ENCODE measurements around the gene U2AF2.

The U2AF2 gene

DNA sequence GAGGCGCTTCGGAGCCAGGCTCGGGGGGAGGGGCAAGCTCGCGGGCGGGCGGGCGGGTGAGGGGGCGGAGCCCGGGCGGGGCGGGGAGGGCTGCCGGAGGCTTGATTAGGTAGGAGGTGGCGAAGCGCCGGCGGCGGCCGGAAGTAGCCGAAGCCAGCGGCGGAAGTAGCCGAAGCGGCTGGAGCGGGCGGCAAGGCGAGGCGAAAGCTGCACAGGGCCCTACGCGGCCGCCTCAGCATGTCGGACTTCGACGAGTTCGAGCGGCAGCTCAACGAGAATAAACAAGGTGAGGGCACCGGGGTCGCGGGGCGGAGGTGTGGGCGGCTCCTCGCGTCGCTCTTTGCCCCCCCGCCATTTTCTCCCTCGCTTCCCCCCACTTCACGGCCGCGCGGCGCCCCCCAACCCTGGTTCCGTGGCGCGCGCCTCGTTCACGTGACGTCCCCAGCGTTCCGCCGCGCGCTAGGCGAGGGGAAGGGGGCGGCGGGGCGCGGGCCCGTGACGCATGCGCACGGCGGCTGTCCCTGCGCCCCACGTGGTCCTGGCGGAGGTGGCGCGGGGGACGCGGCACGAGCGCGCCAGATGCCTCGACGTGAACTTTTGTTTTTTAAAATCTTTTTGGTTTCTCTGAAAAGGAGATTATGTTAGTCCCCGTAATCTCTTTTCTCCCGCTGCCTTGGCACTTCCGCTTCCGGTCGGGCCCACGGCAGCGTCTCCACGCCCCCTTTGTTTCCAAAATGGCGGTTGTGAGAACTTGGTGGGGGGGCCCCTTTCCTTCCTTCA, at the start of gene U2AF2:
TSS of gene U2AF2 (plus strand) at position 168 of the 780 bp plus-strand sequence. CDS start at position 238, 70 bp downstream.
- no peaks in the 10 kb centered on the region for H3K27me3 Mint-ChIP-seq (ENCODE audit: low read depth, poor library complexity)
- peaks cover 38% of the 10 kb centered on the region for H3K4me1 Mint-ChIP-seq
- TF ChIP-seq, protein P1, sequence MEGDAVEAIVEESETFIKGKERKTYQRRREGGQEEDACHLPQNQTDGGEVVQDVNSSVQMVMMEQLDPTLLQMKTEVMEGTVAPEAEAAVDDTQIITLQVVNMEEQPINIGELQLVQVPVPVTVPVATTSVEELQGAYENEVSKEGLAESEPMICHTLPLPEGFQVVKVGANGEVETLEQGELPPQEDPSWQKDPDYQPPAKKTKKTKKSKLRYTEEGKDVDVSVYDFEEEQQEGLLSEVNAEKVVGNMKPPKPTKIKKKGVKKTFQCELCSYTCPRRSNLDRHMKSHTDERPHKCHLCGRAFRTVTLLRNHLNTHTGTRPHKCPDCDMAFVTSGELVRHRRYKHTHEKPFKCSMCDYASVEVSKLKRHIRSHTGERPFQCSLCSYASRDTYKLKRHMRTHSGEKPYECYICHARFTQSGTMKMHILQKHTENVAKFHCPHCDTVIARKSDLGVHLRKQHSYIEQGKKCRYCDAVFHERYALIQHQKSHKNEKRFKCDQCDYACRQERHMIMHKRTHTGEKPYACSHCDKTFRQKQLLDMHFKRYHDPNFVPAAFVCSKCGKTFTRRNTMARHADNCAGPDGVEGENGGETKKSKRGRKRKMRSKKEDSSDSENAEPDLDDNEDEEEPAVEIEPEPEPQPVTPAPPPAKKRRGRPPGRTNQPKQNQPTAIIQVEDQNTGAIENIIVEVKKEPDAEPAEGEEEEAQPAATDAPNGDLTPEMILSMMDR (IDR thresholded peaks at IDR 0.05) = no peak
- H3K4me3 Mint-ChIP-seq = peak within 1 kb of the TSS; percentile 97
- peaks cover 14% of the 10 kb centered on the region for H3K36me3 Mint-ChIP-seq (ENCODE audit: low read depth)
- DNase-seq = peak; percentile 99
- H3K27ac Mint-ChIP-seq = peak within 1 kb of the TSS; percentile 100
- no peaks in the 10 kb centered on the region for H3K9me3 Mint-ChIP-seq

DNA sequence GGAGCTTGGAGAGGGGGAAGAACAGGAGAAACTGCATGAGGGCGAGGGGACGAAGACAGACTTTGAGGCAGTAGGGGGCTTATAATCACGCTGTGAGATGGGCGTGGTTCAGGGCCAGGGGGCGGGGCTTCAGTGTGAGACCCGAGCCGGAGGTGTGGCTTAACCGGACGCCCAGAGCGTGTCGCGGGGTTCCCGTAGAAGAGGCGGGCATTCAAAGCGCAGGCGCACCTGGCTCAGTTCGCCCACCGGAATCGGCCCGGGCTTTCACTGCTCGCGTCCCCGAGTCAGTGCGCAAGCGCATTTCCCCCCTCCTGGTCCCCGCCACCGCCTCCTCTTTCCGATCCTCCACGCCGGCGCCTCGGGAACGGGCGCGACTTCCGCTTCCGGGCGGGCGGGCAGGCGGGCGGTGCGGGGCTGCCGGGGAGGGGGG, 49.6 kb upstream of the U2AF2 start:
- Mint-ChIP-seq H3K27me3 (ENCODE audit: low read depth, poor library complexity) (no peaks in the 10 kb centered on the region), H3K4me1 (peaks cover 51% of the 10 kb centered on the region), H3K4me3 (peak overlapping the region; percentile 85), H3K27ac (peak overlapping the region; percentile 96), H3K36me3 (ENCODE audit: low read depth) (peaks cover 40% of the 10 kb centered on the region), H3K9me3 (peaks cover 6% of the 10 kb centered on the region)
- TF ChIP-seq, protein P1 (IDR thresholded peaks at IDR 0.05) = no peak
- DNase-seq = peak; percentile 99

DNA sequence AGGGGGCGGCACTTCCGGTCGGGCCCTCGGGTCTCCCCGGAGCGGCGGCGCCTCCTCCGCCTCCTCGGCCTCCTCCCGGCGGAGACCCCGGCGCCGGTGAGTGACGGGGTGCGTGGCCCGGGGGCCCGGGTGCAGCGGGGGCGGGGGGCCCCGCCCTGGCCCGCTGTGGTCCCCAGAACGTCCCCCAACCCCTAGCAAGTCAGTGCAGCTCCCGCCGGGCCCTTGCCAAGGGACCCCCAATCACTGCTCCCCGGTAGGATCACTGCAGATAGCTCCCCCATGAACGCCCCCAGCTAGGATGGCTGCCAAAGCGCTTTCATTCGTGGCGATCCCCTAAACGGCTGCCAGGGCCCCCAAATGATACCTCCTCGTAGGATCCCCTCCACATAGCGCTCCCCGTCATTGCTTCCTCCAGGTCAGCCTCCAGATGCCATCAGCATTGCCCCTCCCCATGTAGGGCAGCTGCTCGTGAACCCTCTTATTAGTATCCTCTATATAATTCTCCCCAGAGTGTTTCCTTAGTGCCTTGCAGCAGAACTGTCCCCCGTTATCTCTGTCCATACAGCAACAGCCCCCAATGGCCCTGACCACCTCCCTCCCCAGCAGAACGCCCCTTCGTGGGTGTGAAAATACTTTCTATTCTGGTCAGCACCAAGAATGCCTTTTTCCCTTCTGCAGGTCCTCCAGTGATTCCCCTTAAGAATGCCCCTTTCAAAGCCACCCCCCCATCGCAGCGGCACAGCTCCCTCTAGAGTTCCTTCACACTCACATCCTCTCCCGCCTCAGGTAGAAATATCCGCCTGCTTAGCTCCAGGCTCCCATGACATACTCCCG, 49.0 kb upstream of the U2AF2 start, which contains the start of gene ZNF865:
TSS of gene ZNF865 (plus strand) at position 11 of the 834 bp plus-strand sequence. CDS start 7,972 bp downstream, outside the sequence.
- peak; percentile 79 for DNase-seq
- Mint-ChIP-seq H3K27me3 (ENCODE audit: low read depth, poor library complexity) (no peaks in the 10 kb centered on the region), H3K4me3 (peak within 1 kb of the TSS; percentile 95), H3K4me1 (peaks cover 54% of the 10 kb centered on the region), H3K9me3 (peaks cover 6% of the 10 kb centered on the region), H3K27ac (peak within 1 kb of the TSS; percentile 98), H3K36me3 (ENCODE audit: low read depth) (peaks cover 46% of the 10 kb centered on the region)
- TF ChIP-seq, protein P1 (IDR thresholded peaks at IDR 0.05) = peak; percentile 65

DNA sequence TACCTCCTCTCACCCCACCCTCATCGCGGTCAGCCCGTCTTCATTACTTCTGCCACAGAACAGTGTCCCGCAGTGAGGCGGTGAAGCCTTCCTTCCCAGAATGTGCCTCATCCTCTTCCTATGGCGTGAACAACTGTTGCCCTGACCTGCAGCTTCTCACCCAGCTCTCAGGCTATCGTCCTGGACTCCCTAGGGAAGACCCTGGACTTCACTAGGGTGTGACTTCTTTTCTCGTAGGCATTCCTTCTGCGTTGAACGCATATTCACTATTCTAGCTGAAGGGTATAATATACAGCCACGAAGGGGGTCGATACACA, 48.4 kb upstream of the U2AF2 start:
- peaks cover 6% of the 10 kb centered on the region for H3K9me3 Mint-ChIP-seq
- peak overlapping the region; percentile 95 for H3K4me3 Mint-ChIP-seq
- TF ChIP-seq, protein P1 (IDR thresholded peaks at IDR 0.05) = no peak
- no peak for DNase-seq
- peaks cover 49% of the 10 kb centered on the region for H3K36me3 Mint-ChIP-seq (ENCODE audit: low read depth)
- H3K27ac Mint-ChIP-seq = peak overlapping the region; percentile 98
- no peaks in the 10 kb centered on the region for H3K27me3 Mint-ChIP-seq (ENCODE audit: low read depth, poor library complexity)
- H3K4me1 Mint-ChIP-seq = peaks cover 51% of the 10 kb centered on the region

DNA sequence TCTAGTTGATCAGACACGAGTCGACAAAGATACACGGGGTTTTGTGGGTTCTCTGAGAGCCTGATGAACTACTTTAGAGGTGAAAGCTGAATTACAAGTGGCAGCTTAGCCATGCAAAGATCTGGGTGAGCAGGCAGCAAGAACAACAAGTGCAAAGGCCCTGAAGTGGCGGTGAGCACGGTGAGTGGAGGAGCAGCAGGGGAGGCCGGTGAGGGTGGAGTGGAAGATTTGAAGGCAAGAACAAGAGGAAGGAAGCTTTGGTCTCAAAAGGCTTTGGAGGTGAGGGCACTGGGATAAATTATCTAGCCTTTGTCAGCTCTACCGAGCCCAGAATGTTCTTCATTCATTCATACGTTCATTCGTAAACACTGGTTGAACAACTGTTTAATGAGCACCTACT, 48.0 kb upstream of the U2AF2 start:
- Mint-ChIP-seq H3K4me1 (peaks cover 47% of the 10 kb centered on the region), H3K27ac (peak overlapping the region; percentile 98), H3K9me3 (peaks cover 6% of the 10 kb centered on the region), H3K27me3 (ENCODE audit: low read depth, poor library complexity) (no peaks in the 10 kb centered on the region), H3K4me3 (peak overlapping the region; percentile 95), H3K36me3 (ENCODE audit: low read depth) (peaks cover 49% of the 10 kb centered on the region)
- TF ChIP-seq, protein P1 (IDR thresholded peaks at IDR 0.05) = no peak
- no peak for DNase-seq

Measured in nephron progenitor cell (in vitro differentiated cells).